Gastroesophageal sphincter (tissue), 3 donors: Measurements from ENCODE around the gene C10orf53.

Experiments used
- EP300 ChIP-seq: sonication (generic); formaldehyde crosslinking; IDR thresholded peaks from one replicate; pipeline ENCODE4 v1.6.1; 2017; ENCODE audit warnings: antibody characterized with exemption, mild to moderate bottlenecking
- POLR2A ChIP-seq, 2 donors: fragments of 450-650 bp; IDR thresholded peaks; one replicate each; pipeline ENCODE4 v1.6.1; 2017; ENCODE audit warnings: antibody characterized with exemption in 2 of 2, mild to moderate bottlenecking in 2 of 2, moderate library complexity in 1 of 2
- TF ChIP-seq, protein P1 (sequence below), 4 experiments: fragments of 200-600 bp in 2 of 4; fragments of 450-650 bp in 2 of 4; sonication (generic) in 1 of 4; IDR thresholded peaks; one replicate each; pipeline ENCODE4 v1.5.1; 2017 to 2019; ENCODE audit warnings: antibody characterized with exemption in 4 of 4, mild to moderate bottlenecking in 2 of 4, moderate library complexity in 2 of 4

- TF ChIP-seq EP300 (no peak), POLR2A (IDR thresholded peaks at IDR 0.05) (no peak)
- TF ChIP-seq, protein P1, sequence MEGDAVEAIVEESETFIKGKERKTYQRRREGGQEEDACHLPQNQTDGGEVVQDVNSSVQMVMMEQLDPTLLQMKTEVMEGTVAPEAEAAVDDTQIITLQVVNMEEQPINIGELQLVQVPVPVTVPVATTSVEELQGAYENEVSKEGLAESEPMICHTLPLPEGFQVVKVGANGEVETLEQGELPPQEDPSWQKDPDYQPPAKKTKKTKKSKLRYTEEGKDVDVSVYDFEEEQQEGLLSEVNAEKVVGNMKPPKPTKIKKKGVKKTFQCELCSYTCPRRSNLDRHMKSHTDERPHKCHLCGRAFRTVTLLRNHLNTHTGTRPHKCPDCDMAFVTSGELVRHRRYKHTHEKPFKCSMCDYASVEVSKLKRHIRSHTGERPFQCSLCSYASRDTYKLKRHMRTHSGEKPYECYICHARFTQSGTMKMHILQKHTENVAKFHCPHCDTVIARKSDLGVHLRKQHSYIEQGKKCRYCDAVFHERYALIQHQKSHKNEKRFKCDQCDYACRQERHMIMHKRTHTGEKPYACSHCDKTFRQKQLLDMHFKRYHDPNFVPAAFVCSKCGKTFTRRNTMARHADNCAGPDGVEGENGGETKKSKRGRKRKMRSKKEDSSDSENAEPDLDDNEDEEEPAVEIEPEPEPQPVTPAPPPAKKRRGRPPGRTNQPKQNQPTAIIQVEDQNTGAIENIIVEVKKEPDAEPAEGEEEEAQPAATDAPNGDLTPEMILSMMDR (IDR thresholded peaks at IDR 0.05), result no peak
Measured at GRCh38 chr10:49696311-49696710, 16.9 kb downstream of the C10orf53 start.
